Activated T-helper 9 cell treated with anti-CD3 and anti-CD28 coated beads, Interleukin-2, amount 50 U/mL, for 16 hours (primary cell): ENCODE results near the gene MDP1.
"Not testable (repeated sequence)": the region's sequence is repeated elsewhere in the genome, so short reads cannot be mapped to it uniquely, and the experiment has no call there.

Experiments
- DNase-seq: peaks from one replicate; pipeline ENCODE4 v3.0.0-alpha.2; 2020; ENCODE audit warnings: low read depth

MDP1 gene

GRCh38 chr14:24231263-24232120 is 15.6 kb upstream of the MDP1 start:
- DNase-seq = no peak

GRCh38 chr14:24228902-24229301 is 13.0 kb upstream of the MDP1 start:
- DNase-seq = no peak

- no peak for DNase-seq
These were observed 10.6 kb upstream of the MDP1 start for GRCh38 chr14:24226473-24226872.

GRCh38 chr14:24224618-24225071 is 8.8 kb upstream of the MDP1 start:
- no peak for DNase-seq

- not testable (repeated sequence) for DNase-seq
These were observed 7.1 kb upstream of the MDP1 start for GRCh38 chr14:24222987-24223386.

GRCh38 chr14:24219521-24219920 is 3.7 kb upstream of the MDP1 start:
- DNase-seq = no peak

- no peak for DNase-seq
These were observed 3.2 kb upstream of the MDP1 start for GRCh38 chr14:24219080-24219479.

GRCh38 chr14:24216876-24217275 is 1.0 kb upstream of the MDP1 start:
- not testable (repeated sequence) for DNase-seq

- DNase-seq = no peak
These were observed 456 bp upstream of the MDP1 start for GRCh38 chr14:24216345-24216699.

- no peak for DNase-seq
These were observed 1.8 kb downstream of the MDP1 start for GRCh38 chr14:24213866-24214662.

GRCh38 chr14:24212924-24213865 is 2.7 kb downstream of the MDP1 start, which contains the start of gene CHMP4A:
CHMP4A (minus strand) TSS chr14:24213488; CDS start chr14:24213439, 49 bp downstream.
- peak; percentile 94 for DNase-seq

GRCh38 chr14:24211311-24211710 is 4.6 kb downstream of the MDP1 start:
- no peak for DNase-seq

- no peak for DNase-seq
These were observed 8.2 kb downstream of the MDP1 start for GRCh38 chr14:24207625-24208024.

GRCh38 chr14:24207104-24207551 is 8.7 kb downstream of the MDP1 start:
- DNase-seq = no peak

GRCh38 chr14:24206260-24207103 is 9.4 kb downstream of the MDP1 start:
- DNase-seq = no peak

GRCh38 chr14:24204163-24205146 is 11.4 kb downstream of the MDP1 start:
- DNase-seq = no peak

- DNase-seq = not testable (repeated sequence)
These were observed 12.5 kb downstream of the MDP1 start for GRCh38 chr14:24203249-24203886.

- DNase-seq = not testable (repeated sequence)
These were observed 13.3 kb downstream of the MDP1 start for GRCh38 chr14:24202538-24202937.
